Measurements from ENCODE around the gene EPB41L4B.

GRCh38 chr9:109267555-109267954 lies 53.3 kb downstream of the EPB41L4B start:
- TF ChIP-seq, protein P1, sequence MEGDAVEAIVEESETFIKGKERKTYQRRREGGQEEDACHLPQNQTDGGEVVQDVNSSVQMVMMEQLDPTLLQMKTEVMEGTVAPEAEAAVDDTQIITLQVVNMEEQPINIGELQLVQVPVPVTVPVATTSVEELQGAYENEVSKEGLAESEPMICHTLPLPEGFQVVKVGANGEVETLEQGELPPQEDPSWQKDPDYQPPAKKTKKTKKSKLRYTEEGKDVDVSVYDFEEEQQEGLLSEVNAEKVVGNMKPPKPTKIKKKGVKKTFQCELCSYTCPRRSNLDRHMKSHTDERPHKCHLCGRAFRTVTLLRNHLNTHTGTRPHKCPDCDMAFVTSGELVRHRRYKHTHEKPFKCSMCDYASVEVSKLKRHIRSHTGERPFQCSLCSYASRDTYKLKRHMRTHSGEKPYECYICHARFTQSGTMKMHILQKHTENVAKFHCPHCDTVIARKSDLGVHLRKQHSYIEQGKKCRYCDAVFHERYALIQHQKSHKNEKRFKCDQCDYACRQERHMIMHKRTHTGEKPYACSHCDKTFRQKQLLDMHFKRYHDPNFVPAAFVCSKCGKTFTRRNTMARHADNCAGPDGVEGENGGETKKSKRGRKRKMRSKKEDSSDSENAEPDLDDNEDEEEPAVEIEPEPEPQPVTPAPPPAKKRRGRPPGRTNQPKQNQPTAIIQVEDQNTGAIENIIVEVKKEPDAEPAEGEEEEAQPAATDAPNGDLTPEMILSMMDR (IDR thresholded peaks at IDR 0.05; ENCODE audit: low read length): no peak
- TF ChIP-seq EZH2 (IDR thresholded peaks at IDR 0.05; ENCODE audit: borderline replicate concordance, low read length): no peak

Measured in OCI-LY1 (cell line).